GM18951 (cell line): ENCODE results near the gene SYTL5.

ENCODE experiments used
- POLR2A ChIP-seq: IDR thresholded peaks from 4 replicates; pipeline ENCODE4 v1.6.1; 2011; ENCODE audit warnings: mild to moderate bottlenecking; ENCODE audit not compliant: insufficient read length, insufficient read depth; ENCODE audit errors: extremely low read depth
- in situ Hi-C: fragments of 300-500 bp; cut with MboI; formaldehyde crosslinking; loops from one replicate; pipeline ENCODE4 v1.12.0; 2022; ENCODE audit warnings: low sequenced_read_pairs, mixed read lengths, inconsistent platforms; ENCODE audit not compliant: unreplicated experiment

SYTL5 gene

DNA sequence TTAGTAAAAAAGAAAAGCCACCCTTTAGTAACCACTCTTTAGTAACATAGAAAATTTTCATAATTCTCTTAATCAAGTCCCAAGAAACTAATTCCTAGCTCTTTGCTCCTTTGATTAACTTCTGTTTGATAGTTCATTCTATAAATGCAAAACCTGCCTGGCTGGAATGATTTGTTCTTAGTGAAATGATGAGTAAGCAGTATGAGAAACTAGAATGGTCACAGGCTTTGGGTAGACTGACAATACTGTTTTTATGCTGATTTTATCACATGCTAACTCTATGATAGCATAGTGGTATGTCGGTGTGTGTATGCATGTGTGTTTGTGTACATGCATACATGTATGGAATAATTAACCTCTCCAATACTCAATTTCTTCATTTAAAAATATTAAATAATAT, 81.2 kb downstream of the SYTL5 start:
- in situ Hi-C loops: no loop called here
- TF ChIP-seq POLR2A: no peak

DNA sequence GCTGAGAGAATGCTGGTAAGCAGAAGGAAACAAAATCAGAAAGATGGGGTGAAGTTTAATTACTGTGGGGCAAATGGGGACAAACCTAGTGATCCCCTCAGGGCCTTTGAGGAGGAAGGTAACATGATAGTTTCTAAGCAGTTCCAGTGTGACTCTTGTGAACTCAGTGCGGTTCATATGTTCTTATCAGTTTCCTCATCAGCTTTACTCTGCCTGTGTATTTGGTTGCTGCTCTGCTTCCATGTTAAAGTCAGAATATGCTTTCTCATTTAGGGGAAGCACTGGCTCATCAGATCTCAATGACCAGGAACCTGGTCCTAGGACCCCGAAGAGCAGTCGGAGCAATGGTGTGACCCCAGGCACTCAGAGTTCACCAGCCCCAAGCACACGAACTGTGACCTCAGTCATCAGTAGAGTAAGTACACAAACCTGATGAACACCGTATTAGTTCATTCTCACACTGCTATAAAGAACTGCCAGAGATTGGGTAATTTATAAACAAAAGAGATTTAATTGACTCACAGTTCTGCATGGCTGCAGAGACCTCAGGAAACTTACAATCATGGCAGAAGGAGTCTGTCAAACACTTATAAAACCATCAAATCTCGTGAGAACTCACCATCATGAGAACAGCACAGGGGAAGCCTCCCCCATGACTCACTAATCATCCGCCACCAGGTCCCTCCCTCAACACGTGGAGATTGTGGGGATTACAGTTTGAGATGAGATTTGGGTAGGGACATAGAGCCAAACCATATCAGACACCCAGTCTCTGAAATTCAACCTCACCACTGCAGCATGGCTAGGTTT, 83.0 kb downstream of the SYTL5 start:
- TF ChIP-seq POLR2A: no peak
- in situ Hi-C loops: no loop called here

DNA sequence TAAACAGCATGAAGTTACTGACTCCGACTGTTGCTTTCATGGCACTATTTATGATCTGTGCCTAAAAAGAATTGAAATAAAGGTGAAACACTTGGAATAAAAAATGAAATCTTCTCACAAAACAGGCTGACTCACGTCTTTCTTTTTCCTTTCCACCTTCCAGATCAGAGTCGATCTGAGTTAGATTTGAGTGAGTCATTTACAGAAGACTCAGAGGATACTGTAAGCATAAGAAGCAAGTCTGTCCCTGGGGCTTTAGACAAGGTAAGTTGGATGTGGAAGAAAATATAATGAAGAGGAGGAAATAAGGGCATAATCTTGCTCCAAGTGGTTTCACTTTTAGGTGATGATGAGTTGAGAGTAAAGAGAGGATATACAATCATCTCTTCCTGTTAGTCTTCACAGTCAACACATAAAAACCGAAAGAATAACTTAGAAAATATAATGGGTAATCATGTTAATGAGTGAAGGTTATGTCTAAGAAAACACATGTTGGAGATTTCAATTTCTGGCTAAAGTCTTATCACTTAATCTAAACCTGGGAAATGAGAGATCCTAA, 89.7 kb downstream of the SYTL5 start:
- in situ Hi-C loops: no loop called here
- no peak for TF ChIP-seq POLR2A

GRCh38 chrX:38099688-38100087, 93.3 kb downstream of the SYTL5 start:
- in situ Hi-C loops: no loop called here
- no peak for TF ChIP-seq POLR2A

DNA sequence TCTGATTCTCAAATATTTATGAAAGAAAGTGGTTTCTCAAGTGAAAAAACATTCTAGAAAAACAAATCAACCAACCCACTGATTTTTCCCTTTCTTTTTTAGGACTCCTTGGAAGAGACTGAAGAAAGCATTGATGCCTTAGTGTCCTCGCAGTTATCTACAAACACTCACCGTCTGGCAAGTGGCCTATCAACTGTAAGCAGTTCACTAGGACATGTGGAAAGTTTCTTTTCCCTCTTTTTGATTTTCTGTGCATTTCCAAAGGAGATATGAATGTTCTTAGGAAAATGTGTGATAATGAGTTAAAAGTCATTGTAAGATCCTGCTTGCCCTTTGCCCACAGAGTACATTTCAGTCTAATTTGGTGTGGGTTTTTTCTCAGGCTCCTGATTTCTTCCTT, 95.9 kb downstream of the SYTL5 start:
- in situ Hi-C loops: no loop called here
- TF ChIP-seq POLR2A: no peak

- in situ Hi-C loops: no loop called here
- TF ChIP-seq POLR2A: no peak
Observed at GRCh38 chrX:38102875-38103274, 96.5 kb downstream of the SYTL5 start.

GRCh38 chrX:38103857-38104812, 97.8 kb downstream of the SYTL5 start:
- TF ChIP-seq POLR2A: no peak
- in situ Hi-C loops: no loop called here

DNA sequence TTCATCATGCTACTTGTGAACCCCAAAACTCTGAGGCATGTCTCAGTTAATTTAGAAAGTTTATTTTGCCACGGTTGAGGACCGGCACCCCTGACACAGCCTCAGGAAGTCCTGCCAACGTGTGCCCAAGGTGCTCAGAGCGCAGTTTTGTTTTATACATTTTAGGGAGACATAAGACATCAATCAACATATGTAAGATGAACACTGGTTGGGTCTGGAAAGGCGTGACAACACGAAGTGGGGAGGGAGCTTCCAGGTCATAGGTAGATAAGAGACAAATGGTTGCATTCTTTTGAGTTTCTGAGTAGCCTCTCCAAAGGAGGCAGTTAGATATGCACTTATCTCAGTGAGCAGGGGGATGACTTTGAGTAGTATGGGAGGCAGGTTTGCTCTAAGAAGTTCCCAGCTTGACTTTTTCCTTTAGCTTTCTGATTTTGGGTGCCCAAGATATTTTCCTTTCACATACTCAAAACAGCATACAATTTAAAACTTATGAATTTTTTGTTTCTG, 98.9 kb downstream of the SYTL5 start:
- TF ChIP-seq POLR2A: no peak
- in situ Hi-C loops: no loop called here

GRCh38 chrX:38106991-38107655, 100.8 kb downstream of the SYTL5 start:
- in situ Hi-C loops: no loop called here
- TF ChIP-seq POLR2A: no peak

- no peak for TF ChIP-seq POLR2A
- in situ Hi-C loops: no loop called here
Observed at GRCh38 chrX:38108364-38108763, 102.0 kb downstream of the SYTL5 start.

DNA sequence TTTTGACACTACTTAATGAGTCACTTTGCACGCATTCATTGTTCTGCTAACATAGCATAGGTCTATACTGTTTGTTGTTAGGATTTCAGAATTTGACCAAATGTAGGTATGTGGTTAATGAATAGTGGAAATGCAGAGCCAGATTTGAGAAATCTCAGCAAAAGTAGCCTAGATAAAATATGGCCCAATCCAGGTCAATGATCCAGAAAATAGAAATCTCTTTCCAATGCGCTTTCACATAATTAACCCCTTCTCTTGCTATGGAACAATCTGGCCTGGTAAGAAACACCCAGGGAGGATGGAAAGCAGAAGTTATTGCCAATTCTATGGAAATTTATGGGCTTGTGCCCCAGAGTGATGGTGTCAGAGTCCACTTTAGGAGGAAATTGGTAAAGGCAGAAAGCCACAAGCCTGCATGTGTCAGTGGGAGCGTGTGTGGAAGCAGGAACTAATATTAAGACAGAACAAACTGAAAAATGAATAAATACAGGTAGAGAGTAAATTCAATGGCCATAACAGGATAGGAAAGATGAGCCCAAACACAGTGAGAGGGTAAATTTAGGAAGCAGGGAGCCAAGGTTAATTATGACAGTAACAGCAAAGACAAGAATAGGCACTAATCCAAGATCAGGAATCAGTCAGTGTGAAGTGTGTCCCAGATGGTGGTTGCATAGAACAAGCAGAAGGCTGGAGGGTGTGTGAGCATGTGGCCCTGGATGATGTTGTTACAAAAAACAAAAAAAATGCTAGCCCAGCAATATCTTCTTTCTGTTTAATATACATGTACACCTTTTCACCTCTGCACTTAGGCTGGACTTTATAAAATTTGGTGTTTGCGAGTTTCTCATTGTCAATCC, 102.9 kb downstream of the SYTL5 start:
- in situ Hi-C loops: no loop called here
- TF ChIP-seq POLR2A: no peak

DNA sequence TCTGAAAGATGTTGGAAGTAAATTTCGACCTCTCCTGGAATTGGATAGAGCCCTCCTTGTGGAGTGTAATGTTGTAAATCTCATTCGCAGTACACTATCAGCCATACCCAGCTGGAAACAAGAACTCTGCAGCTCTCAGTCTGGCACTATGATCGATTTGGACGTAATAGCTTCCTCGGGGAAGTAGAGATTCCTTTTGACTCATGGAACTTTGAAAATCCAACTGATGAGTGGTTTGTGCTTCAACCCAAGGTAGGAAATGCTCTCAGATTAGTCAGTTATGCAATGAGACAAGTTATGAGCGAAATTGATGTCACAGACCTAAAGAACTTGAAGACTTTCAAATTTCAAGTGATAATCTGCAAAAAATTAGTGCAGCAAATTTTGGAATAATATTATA, 103.9 kb downstream of the SYTL5 start:
- no peak for TF ChIP-seq POLR2A

GRCh38 chrX:38111196-38111595, 104.8 kb downstream of the SYTL5 start:
- in situ Hi-C loops: no loop called here
- no peak for TF ChIP-seq POLR2A

More for the DNA sequence above, 103.9 kb downstream of the SYTL5 start:
- in situ Hi-C loops: no loop called here
